Skin epidermis (tissue), 12 donors: ENCODE results near the gene CA5B.
"Not testable (repeated sequence)": the region's sequence is repeated elsewhere in the genome, so short reads cannot be mapped to it uniquely, and the experiment has no call there.

Source experiments
- H3K27ac ChIP-seq, 21 experiments: fragments of 200-600 bp; sonication (generic) in 11 of 21; one replicate each; pipeline ENCODE4 v1.5.0; 2020; ENCODE audit warnings: mild to moderate bottlenecking in 3 of 21, inconsistent platforms in 2 of 21, moderate library complexity in 2 of 21
- H3K4me3 ChIP-seq, 7 experiments: fragments of 200-600 bp; sonication (generic) in 2 of 7; one replicate each; pipeline ENCODE4 v1.5.0; 2020; ENCODE audit warnings: inconsistent platforms in 2 of 7, mild to moderate bottlenecking in 2 of 7, moderate library complexity in 1 of 7

CA5B gene

GRCh38 chrX:15747626-15748173 is 9.6 kb downstream of the CA5B start:
- Histone ChIP-seq H3K27ac (peak overlapping the region in 1 of 21 experiments; percentile 95), H3K4me3 (no peak overlapping the region)

- no peak overlapping the region for H3K4me3 ChIP-seq
- peak overlapping the region in 10 of 21 experiments; percentile 17 to 95 (median 82) for H3K27ac ChIP-seq
These were observed 10.8 kb downstream of the CA5B start for GRCh38 chrX:15748841-15749240.

- no peak overlapping the region for H3K4me3 ChIP-seq
- peak overlapping the region in 19 of 21 experiments; percentile 41 to 95 (median 79) for H3K27ac ChIP-seq
These were observed 11.9 kb downstream of the CA5B start for GRCh38 chrX:15749642-15750610.

GRCh38 chrX:15750611-15751154 is 12.6 kb downstream of the CA5B start:
- H3K4me3 ChIP-seq, result no peak overlapping the region

GRCh38 chrX:15751155-15751819 is 13.2 kb downstream of the CA5B start:
- peak overlapping the region in 20 of 21 experiments; percentile 44 to 95 (median 81) for H3K27ac ChIP-seq
- no peak overlapping the region for H3K4me3 ChIP-seq

More at GRCh38 chrX:15750611-15751154, 12.6 kb downstream of the CA5B start:
- peak overlapping the region in 20 of 21 experiments; percentile 40 to 95 (median 77) for H3K27ac ChIP-seq

GRCh38 chrX:15755091-15755490 is 17.0 kb downstream of the CA5B start:
- Histone ChIP-seq H3K4me3 (no peak overlapping the region), H3K27ac (no peak overlapping the region)

- Histone ChIP-seq H3K27ac (peak overlapping the region in 2 of 21 experiments; percentile 5 to 49), H3K4me3 (no peak overlapping the region)
These were observed 20.1 kb downstream of the CA5B start for GRCh38 chrX:15758140-15758539.

GRCh38 chrX:15759886-15760285 is 21.8 kb downstream of the CA5B start:
- H3K27ac ChIP-seq, result peak overlapping the region in 1 of 21 experiments; percentile 38
- H3K4me3 ChIP-seq, result not testable (repeated sequence)

GRCh38 chrX:15761564-15762191 is 23.6 kb downstream of the CA5B start:
- no peak overlapping the region for H3K4me3 ChIP-seq
- no peak overlapping the region for H3K27ac ChIP-seq

GRCh38 chrX:15769300-15769954 is 31.4 kb downstream of the CA5B start:
- no peak overlapping the region for H3K27ac ChIP-seq
- no peak overlapping the region for H3K4me3 ChIP-seq

GRCh38 chrX:15781961-15782699 is 44.1 kb downstream of the CA5B start:
- peak overlapping the region in 9 of 21 experiments; percentile 26 to 73 (median 46) for H3K27ac ChIP-seq
- no peak overlapping the region for H3K4me3 ChIP-seq

GRCh38 chrX:15785176-15785750 is 47.2 kb downstream of the CA5B start:
- H3K4me3 ChIP-seq, result no peak overlapping the region
- no peak overlapping the region for H3K27ac ChIP-seq

- H3K27ac ChIP-seq, result no peak overlapping the region
- no peak overlapping the region for H3K4me3 ChIP-seq
These were observed 48.8 kb downstream of the CA5B start for GRCh38 chrX:15786915-15787314.

- H3K4me3 ChIP-seq, result peak within 1 kb of the TSS; percentile 44 to 83 (median 52)
- peak within 1 kb of the TSS; percentile 39 to 89 (median 80) for H3K27ac ChIP-seq
These were observed 52.1 kb downstream of the CA5B start, which contains the start of gene ZRSR2 for GRCh38 chrX:15789979-15790768. Gene ZRSR2 (plus strand): TSS chrX:15790484. CDS start chrX:15790496, 12 bp downstream.

GRCh38 chrX:15790769-15791290 is 52.8 kb downstream of the CA5B start:
- H3K27ac ChIP-seq, result peak overlapping the region; percentile 39 to 89 (median 80)
- peak overlapping the region; percentile 44 to 83 (median 52) for H3K4me3 ChIP-seq

GRCh38 chrX:15797707-15798106 is 59.6 kb downstream of the CA5B start:
- no peak overlapping the region for H3K4me3 ChIP-seq
- H3K27ac ChIP-seq, result no peak overlapping the region

GRCh38 chrX:15804563-15804962 is 66.5 kb downstream of the CA5B start:
- H3K27ac ChIP-seq, result peak overlapping the region in 1 of 21 experiments; percentile 42
- H3K4me3 ChIP-seq, result no peak overlapping the region
